ENCODE results near the gene SLC34A3. TPM values are rescaled to one million over a fixed set of nuclear protein-coding genes. Genes with fewer than 3 reads are reported as not detected.

SLC34A3 gene
- total RNA-seq, 2 experiments from 2014 or later: not detected

GRCh38 chr9:137220317-137221094 is 10.2 kb upstream of the SLC34A3 start:
- Histone ChIP-seq H3K4me3 (ENCODE audit: low read depth, low read length, poor library complexity, severe bottlenecking) (no peak overlapping the region), H3K27ac (ENCODE audit: low read depth, low read length, poor library complexity, severe bottlenecking) (no peak overlapping the region), H2AFZ (ENCODE audit: low read length) (no peak overlapping the region), H4K20me1 (ENCODE audit: insufficient read depth, low read length) (no peaks in the 10 kb centered on the region), H3K4me2 (ENCODE audit: low read length) (no peak overlapping the region), H3K4me1 (ENCODE audit: insufficient read depth, low read length, poor library complexity, severe bottlenecking) (peaks cover 23% of the 10 kb centered on the region), H3K9me3 (ENCODE audit: low read length) (no peaks in the 10 kb centered on the region), H3K9me2 (ENCODE audit: insufficient read depth, low read length) (no peaks in the 10 kb centered on the region), H3K79me2 (ENCODE audit: insufficient read depth, low read depth, low read length) (no peaks in the 10 kb centered on the region), H3K36me3 (ENCODE audit: insufficient read depth, low read length) (peaks cover 32% of the 10 kb centered on the region; the same call in 1 of the 2 replicates)
- CTCF ChIA-PET (ENCODE audit: unreplicated experiment): interaction anchor here (0.5 kb wide), 1 partner anchor 54 kb away, joined by 3 read pairs; no protein-coding TSS in a partner anchor
- POLR2A ChIA-PET: no interaction called here
- no TSS peak for BruUV-seq (replicated peaks)
- no peak for DNase-seq (ENCODE audit: low spot score)
- intact Hi-C loops (cut with micrococcal nuclease; ENCODE audit: unreplicated experiment): no loop called here
- TF ChIP-seq EZH2phosphoT487 (IDR thresholded peaks at IDR 0.05; ENCODE audit: borderline replicate concordance, low read depth, low read length) (no peak), CTCF (conservative IDR thresholded peaks at IDR 0.05; ENCODE audit: low read length) (no peak)

DNA sequence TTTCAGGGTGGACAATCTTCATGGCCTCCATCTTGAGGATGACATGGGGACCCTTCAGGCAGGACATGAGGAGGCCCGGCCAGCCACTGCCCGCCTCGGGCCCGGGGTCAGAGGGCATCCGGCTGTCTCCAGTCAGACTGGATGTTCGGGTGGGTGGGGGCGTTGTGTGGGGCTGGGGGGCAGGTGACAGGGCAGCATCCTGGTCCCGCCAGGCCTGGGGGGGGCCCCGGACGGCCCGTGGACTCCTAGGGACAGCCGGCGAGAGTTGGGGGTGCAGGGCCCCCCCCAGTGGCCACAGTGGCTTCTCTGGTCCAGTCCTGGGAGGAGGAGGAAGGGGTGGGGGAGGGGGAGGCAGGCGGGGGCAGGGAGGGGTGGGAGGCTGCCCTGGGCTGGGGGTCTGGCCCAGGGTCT is 9.6 kb upstream of the SLC34A3 start:
- intact Hi-C loops (cut with micrococcal nuclease; ENCODE audit: unreplicated experiment): no loop called here
- TF ChIP-seq EZH2phosphoT487 (IDR thresholded peaks at IDR 0.05; ENCODE audit: borderline replicate concordance, low read depth, low read length) (no peak), CTCF (conservative IDR thresholded peaks at IDR 0.05; ENCODE audit: low read length) (no peak)
- POLR2A ChIA-PET: no interaction called here
- CTCF ChIA-PET (ENCODE audit: unreplicated experiment): interaction anchor here (0.5 kb wide), 1 partner anchor 53 kb away, joined by 3 read pairs; no protein-coding TSS in a partner anchor
- peaks cover 23% of the 10 kb centered on the region for H3K4me1 ChIP-seq (ENCODE audit: insufficient read depth, low read length, poor library complexity, severe bottlenecking)
- H3K27ac ChIP-seq (ENCODE audit: low read depth, low read length, poor library complexity, severe bottlenecking): no peak overlapping the region
- no TSS peak for BruUV-seq (replicated peaks)
- H3K79me2 ChIP-seq (ENCODE audit: insufficient read depth, low read depth, low read length): no peaks in the 10 kb centered on the region
- peaks cover 26% of the 10 kb centered on the region; the same call in 1 of the 2 replicates for H3K36me3 ChIP-seq (ENCODE audit: insufficient read depth, low read length)
- H3K9me2 ChIP-seq (ENCODE audit: insufficient read depth, low read length): no peaks in the 10 kb centered on the region
- H3K4me3 ChIP-seq (ENCODE audit: low read depth, low read length, poor library complexity, severe bottlenecking): no peak overlapping the region
- DNase-seq (ENCODE audit: low spot score): no peak
- no peak overlapping the region for H3K4me2 ChIP-seq (ENCODE audit: low read length)
- no peaks in the 10 kb centered on the region for H4K20me1 ChIP-seq (ENCODE audit: insufficient read depth, low read length)
- no peak overlapping the region for H2AFZ ChIP-seq (ENCODE audit: low read length)
- H3K9me3 ChIP-seq (ENCODE audit: low read length): no peaks in the 10 kb centered on the region
